GM23248 (cell line): ENCODE data around the gene CYB5RL. TPM values are rescaled to one million over a fixed set of nuclear protein-coding genes. Genes with fewer than 3 reads are reported as not detected.
"Not testable (repeated sequence)": the region's sequence is repeated elsewhere in the genome, so short reads cannot be mapped to it uniquely, and the experiment has no call there.

Source experiments
- DNase-seq: peaks from one replicate; pipeline ENCODE4 v3.0.0-alpha.2; 2015
- H2AFZ ChIP-seq: fragments of 200-600 bp; sonication (generic); 2 replicates; pipeline ENCODE4 v1.6.1; 2016; ENCODE audit warnings: antibody characterized with exemption
- H3F3A ChIP-seq: fragments of 200-600 bp; sonication (generic); 2 replicates; pipeline ENCODE4 v1.6.1; 2016; ENCODE audit warnings: mild to moderate bottlenecking, antibody characterized with exemption, mixed run types; ENCODE audit not compliant: insufficient read depth
- H3K27ac ChIP-seq: fragments of 200-600 bp; sonication (generic); 2 replicates; pipeline ENCODE4 v1.5.1; 2016; ENCODE audit warnings: mild to moderate bottlenecking
- H3K27me3 ChIP-seq: fragments of 200-600 bp; sonication (generic); replicated peaks from 2 replicates; pipeline ENCODE4 v1.6.1; 2016; ENCODE audit warnings: mild to moderate bottlenecking; ENCODE audit not compliant: insufficient read depth
- H3K36me3 ChIP-seq: fragments of 200-600 bp; sonication (generic); 2 replicates; pipeline ENCODE4 v1.6.1; 2016; ENCODE audit warnings: low read depth, mild to moderate bottlenecking
- H3K4me1 ChIP-seq: fragments of 200-600 bp; sonication (generic); 2 replicates; pipeline ENCODE4 v1.6.1; 2016; ENCODE audit warnings: mild to moderate bottlenecking; ENCODE audit not compliant: insufficient read depth
- H3K4me2 ChIP-seq: fragments of 200-600 bp; sonication (generic); one replicate; pipeline ENCODE4 v1.6.1; 2016; ENCODE audit warnings: mild to moderate bottlenecking; ENCODE audit not compliant: unreplicated experiment
- H3K4me3 ChIP-seq: fragments of 200-600 bp; sonication (generic); 2 replicates; pipeline ENCODE4 v1.5.1; 2016; ENCODE audit warnings: mild to moderate bottlenecking
- H3K79me2 ChIP-seq: fragments of 200-600 bp; sonication (generic); 2 replicates; pipeline ENCODE4 v1.6.1; 2016; ENCODE audit warnings: mild to moderate bottlenecking; ENCODE audit not compliant: insufficient read depth
- H3K9ac ChIP-seq: fragments of 200-600 bp; sonication (generic); 2 replicates; pipeline ENCODE4 v1.6.1; 2016; ENCODE audit warnings: mild to moderate bottlenecking
- H3K9me2 ChIP-seq: fragments of 200-600 bp; sonication (generic); 2 replicates; pipeline ENCODE4 v1.6.1; 2016; ENCODE audit warnings: mixed run types, mild to moderate bottlenecking, moderate library complexity; ENCODE audit not compliant: insufficient read depth
- H3K9me3 ChIP-seq: fragments of 200-600 bp; sonication (generic); one replicate; pipeline ENCODE4 v1.6.1; 2017; ENCODE audit warnings: low read depth
- H4K20me1 ChIP-seq: fragments of 200-600 bp; sonication (generic); 2 replicates; pipeline ENCODE4 v1.6.0; 2016; ENCODE audit not compliant: insufficient read depth
- EZH2 ChIP-seq: fragments of 200-600 bp; sonication (generic); IDR thresholded peaks from 2 replicates; pipeline ENCODE4 v1.6.1; 2018; ENCODE audit warnings: antibody characterized with exemption, mild to moderate bottlenecking; ENCODE audit not compliant: insufficient read depth, poor library complexity, severe bottlenecking
- EZH2phosphoT487 ChIP-seq: fragments of 200-600 bp; sonication (generic); IDR thresholded peaks from 2 replicates; pipeline ENCODE4 v1.6.1; 2018; ENCODE audit warnings: antibody characterized with exemption, moderate library complexity, mild to moderate bottlenecking, low read depth; ENCODE audit not compliant: insufficient read depth
- whole genome bisulfite sequencing, 2 experiments: methylation state at CpG; one replicate each; pipeline ENCODE4 v1.1.6; 2015 to 2017; ENCODE audit warnings: low lambda C conversion rate in 2 of 2, low coverage in 1 of 2; ENCODE audit errors: missing lambda C conversion rate in 2 of 2; 5-methylcytosine and 5-hydroxymethylcytosine counted together
- in situ Hi-C: fragments of 300-500 bp; cut with MboI; formaldehyde crosslinking; loops from 2 replicates; pipeline ENCODE4 v1.15.0; 2020
- polyA plus RNA-seq: library from polyadenylated mRNA; unstranded; fragments of >200 nt; fragmentation: Nextera tagmentation; extraction: Ambion mirVana; gene quantifications from 2 replicates; pipeline ENCODE4 v1.2.1, GENCODE V29; 2016
- total RNA-seq: library from RNA; depleted of rRNA; stranded (reverse); fragments of >200 nt; shearing (Covaris generic); gene quantifications from 2 replicates; pipeline ENCODE4 v1.2.3, GENCODE V29; 2014

CYB5RL gene
- total and polyA plus RNA-seq, 2 experiments from 2014 or later, result 2.5 to 3.3 TPM

DNA sequence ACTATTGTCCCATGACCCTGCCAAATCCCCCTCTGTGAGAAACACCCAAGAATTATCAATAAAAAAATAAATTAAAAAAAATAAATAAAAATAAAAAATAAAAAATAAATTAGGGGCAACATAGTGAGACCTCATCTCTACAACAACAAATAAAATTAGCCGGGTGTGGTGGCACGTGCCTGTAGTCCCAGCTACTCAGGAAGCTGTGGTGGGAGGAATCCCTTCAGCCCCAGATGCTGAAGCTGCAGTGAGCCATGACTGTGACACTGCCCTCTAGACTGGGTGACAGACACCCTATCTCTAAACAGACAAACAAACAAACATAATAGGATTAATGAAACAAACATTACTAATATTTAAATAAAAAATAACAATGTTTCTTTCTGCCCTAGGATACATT, 34.5 kb upstream of the CYB5RL start:
- 80 to 84% methylated on average over 2 of the region's 2 CpGs for WGBS, 2 experiments
- in situ Hi-C loops, result no loop called here

DNA sequence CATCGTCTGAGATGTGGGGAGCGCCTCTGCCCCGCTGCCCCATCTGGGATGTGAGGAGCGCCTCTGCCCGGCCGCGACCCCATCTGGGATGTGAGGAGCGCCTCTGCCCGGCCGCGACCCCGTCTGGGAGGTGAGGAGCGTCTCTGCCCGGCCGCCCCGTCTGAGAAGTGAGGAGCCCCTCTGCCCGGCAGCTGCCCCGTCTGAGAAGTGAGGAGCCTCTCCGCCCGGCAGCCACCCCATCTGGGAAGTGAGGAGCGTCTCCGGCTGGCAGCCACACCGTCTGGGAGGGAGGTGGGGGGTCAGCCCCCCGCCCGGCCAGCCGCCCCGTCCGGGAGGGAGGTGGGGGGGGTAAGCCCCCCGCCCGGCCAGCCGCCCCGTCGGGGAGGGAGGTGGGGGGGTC, 33.4 kb upstream of the CYB5RL start:
- H3K4me1 ChIP-seq, H4K20me1 ChIP-seq, H3K9ac ChIP-seq, H3K27me3 ChIP-seq, H3K9me3 ChIP-seq, H3K79me2 ChIP-seq, DNase-seq, in situ Hi-C loops, H3K4me2 ChIP-seq, H3K27ac ChIP-seq, H3K4me3 ChIP-seq, H3K9me2 ChIP-seq, H2AFZ ChIP-seq: not testable (repeated sequence)
- Histone ChIP-seq H3F3A (peaks cover 15% of the 10 kb centered on the region; the same call in 1 of the 2 replicates), H3K36me3 (peaks cover 11% of the 10 kb centered on the region; the same call in 1 of the 2 replicates)
- WGBS, 2 experiments, result 93% methylated on average over 25 of the region's 33 CpGs; no CpG with 5 or more reads in 1 of the 2 experiments

More for the DNA sequence above, 34.5 kb upstream of the CYB5RL start:
- Histone ChIP-seq H3K36me3 (peaks cover 11% of the 10 kb centered on the region; the same call in 1 of the 2 replicates), H3K27me3 (no peaks in the 10 kb centered on the region), H3K9me2 (no peaks in the 10 kb centered on the region), H3K9me3 (no peaks in the 10 kb centered on the region), H4K20me1 (no peaks in the 10 kb centered on the region), H3F3A (peaks cover 15% of the 10 kb centered on the region; the same call in 1 of the 2 replicates), H2AFZ (no peak overlapping the region), H3K4me2 (no peak overlapping the region), H3K27ac (no peak overlapping the region), H3K4me3 (no peak overlapping the region), H3K4me1 (peaks cover 4% of the 10 kb centered on the region; the same call in 1 of the 2 replicates), H3K9ac (no peak overlapping the region), H3K79me2 (no peaks in the 10 kb centered on the region)
- DNase-seq, result no peak
- TF ChIP-seq EZH2phosphoT487 (no peak), EZH2 (no peak)

DNA sequence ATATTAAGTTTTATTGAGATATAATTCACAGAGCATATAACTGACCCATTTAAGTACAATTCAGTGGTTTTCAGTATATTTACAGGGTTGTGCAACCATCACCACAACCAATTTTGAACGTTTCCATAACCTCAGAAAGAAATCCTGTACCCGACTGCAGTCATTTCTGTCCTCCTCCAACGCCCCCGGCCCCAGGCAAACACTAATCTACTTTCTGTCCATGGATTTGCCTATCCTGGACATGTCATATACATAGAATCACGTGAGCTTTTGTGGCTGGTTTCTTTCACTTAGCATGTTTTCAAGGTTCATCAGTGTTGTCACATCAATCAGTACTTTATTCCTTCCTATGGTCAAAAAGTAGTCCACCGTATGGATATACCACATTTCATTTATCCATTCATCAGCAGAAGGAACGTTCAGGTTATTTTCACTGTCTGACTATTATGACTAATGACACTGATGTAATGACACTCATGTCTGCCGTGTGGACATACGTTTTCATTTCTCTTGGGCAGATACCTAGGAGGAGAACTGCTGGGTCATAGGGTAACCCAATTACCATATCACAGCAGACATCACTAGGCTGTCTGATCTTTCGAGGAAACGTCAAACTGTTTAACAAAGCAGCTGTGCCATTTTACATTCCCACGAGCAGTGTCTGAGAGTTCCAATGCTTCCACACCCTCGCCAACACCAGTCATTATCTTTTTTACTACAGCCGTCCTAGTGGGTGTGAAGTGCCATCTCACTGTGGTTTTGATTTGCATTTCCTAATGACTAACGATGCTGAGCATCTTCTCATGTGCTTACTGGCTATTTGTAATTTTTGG, 30.9 kb upstream of the CYB5RL start:
- H3K36me3 ChIP-seq, result no peaks in the 10 kb centered on the region
- no peak overlapping the region for H3K27ac ChIP-seq
- H3K79me2 ChIP-seq, result no peaks in the 10 kb centered on the region
- peaks cover 25% of the 10 kb centered on the region for H3K4me1 ChIP-seq
- DNase-seq, result peak; percentile 32
- no peaks in the 10 kb centered on the region for H4K20me1 ChIP-seq
- TF ChIP-seq EZH2, result no peak
- no peak for TF ChIP-seq EZH2phosphoT487
- H3K9ac ChIP-seq, result no peak overlapping the region
- H3K9me3 ChIP-seq, result no peaks in the 10 kb centered on the region
- no peaks in the 10 kb centered on the region for H3K9me2 ChIP-seq
- H3K4me3 ChIP-seq, result no peak overlapping the region
- WGBS, 2 experiments, result 61 to 67% methylated on average over 15 of the region's 15 CpGs
- H2AFZ ChIP-seq, result no peak overlapping the region
- no peaks in the 10 kb centered on the region for H3K27me3 ChIP-seq
- peaks cover 15% of the 10 kb centered on the region; the same call in 1 of the 2 replicates for H3F3A ChIP-seq
- in situ Hi-C loops, result no loop called here
- no peak overlapping the region for H3K4me2 ChIP-seq

DNA sequence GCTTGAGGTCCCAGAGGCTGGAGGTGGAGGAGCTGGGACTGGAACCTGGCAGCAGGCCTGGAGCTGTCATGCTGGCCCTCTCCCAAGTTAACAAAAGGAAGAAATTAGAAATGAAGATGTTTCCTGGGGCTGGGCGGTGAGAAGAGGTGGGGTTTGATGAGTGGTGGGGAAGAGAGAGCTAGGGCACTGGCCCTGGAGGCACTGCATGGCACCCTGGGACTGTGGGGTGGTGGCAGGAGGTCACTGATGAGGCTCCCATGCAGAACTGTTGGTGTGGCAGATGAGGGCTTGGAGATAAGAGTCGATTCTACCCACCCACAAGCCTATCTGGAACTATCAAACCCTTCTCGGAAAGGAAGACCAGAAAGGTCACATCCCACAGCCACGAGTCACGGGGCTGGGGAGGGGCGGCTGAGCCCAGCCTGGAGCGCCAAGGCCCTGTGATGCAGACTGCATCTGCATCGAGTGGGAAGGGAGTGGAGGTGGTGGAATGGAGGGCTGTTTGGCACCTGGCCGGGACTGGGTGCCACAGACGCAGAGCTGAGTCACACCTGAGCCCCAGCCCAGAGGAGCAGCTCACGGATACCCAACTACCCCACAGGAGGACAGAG, 29.6 kb upstream of the CYB5RL start:
- H3F3A ChIP-seq, result peaks cover 15% of the 10 kb centered on the region; the same call in 1 of the 2 replicates
- H3K9me2 ChIP-seq, result no peaks in the 10 kb centered on the region
- H2AFZ ChIP-seq, result no peak overlapping the region
- no peaks in the 10 kb centered on the region for H3K36me3 ChIP-seq
- no peaks in the 10 kb centered on the region for H4K20me1 ChIP-seq
- peak overlapping the region; percentile 38 for H3K27ac ChIP-seq
- peaks cover 25% of the 10 kb centered on the region for H3K4me1 ChIP-seq
- WGBS, 2 experiments, result 39 to 42% methylated on average over 10 to 11 of the region's 11 CpGs
- peak; percentile 64 for DNase-seq
- H3K4me2 ChIP-seq, result no peak overlapping the region
- in situ Hi-C loops, result no loop called here
- 0 out of 2 replicates have a peak overlapping the region, but pooled peaks have one; percentile 3 for H3K9ac ChIP-seq
- no peaks in the 10 kb centered on the region for H3K27me3 ChIP-seq
- H3K79me2 ChIP-seq, result no peaks in the 10 kb centered on the region
- no peak overlapping the region for H3K4me3 ChIP-seq
- H3K9me3 ChIP-seq, result no peaks in the 10 kb centered on the region
- TF ChIP-seq EZH2, result no peak
- no peak for TF ChIP-seq EZH2phosphoT487
